Uterus (tissue), 4 donors: ENCODE results near the gene ADAMTS12. TPM values are rescaled to one million over a fixed set of nuclear protein-coding genes. Genes with fewer than 3 reads are reported as not detected.

ENCODE experiments used
- DNase-seq, 2 donors: peaks; one replicate each; pipeline ENCODE4 v3.0.0-alpha.2; 2019 to 2020
- H3K27ac ChIP-seq, 2 donors: fragments of 200-600 bp; sonication (generic); 1 replicate in 1 of 2; 2 replicates in 1 of 2; pipeline ENCODE4 v1.5.1; 2016 to 2018
- H3K27me3 ChIP-seq, 2 donors: fragments of 200-600 bp; sonication (generic); one replicate each; pipeline ENCODE4 v1.5.1; 2018 to 2019; ENCODE audit warnings: control low read depth in 1 of 2
- H3K36me3 ChIP-seq, 2 donors: fragments of 200-600 bp; sonication (generic); one replicate each; pipeline ENCODE4 v1.5.1; 2019; ENCODE audit warnings: control low read depth in 1 of 2
- H3K4me1 ChIP-seq, 2 donors: fragments of 200-600 bp; sonication (generic); one replicate each; pipeline ENCODE4 v1.5.1; 2018 to 2019; ENCODE audit warnings: control low read depth in 1 of 2
- H3K4me3 ChIP-seq, 2 donors: fragments of 200-600 bp; sonication (generic); 1 replicate in 1 of 2; 2 replicates in 1 of 2; pipeline ENCODE4 v1.5.1; 2018 to 2019; ENCODE audit warnings: mild to moderate bottlenecking in 1 of 2
- H3K9me3 ChIP-seq, 2 donors: fragments of 200-600 bp; sonication (generic); one replicate each; pipeline ENCODE4 v1.5.1; 2019; ENCODE audit warnings: control low read depth in 1 of 2
- CTCF ChIP-seq, 4 experiments: fragments of 200-600 bp in 2 of 4; fragments of 450-650 bp in 2 of 4; sonication (generic) in 2 of 4; IDR thresholded peaks; one replicate each; pipeline ENCODE4 v1.5.1; 2016 to 2019; ENCODE audit warnings: antibody characterized with exemption in 4 of 4, mild to moderate bottlenecking in 2 of 4, moderate library complexity in 1 of 4
- POLR2A ChIP-seq, 2 donors: fragments of 450-650 bp; IDR thresholded peaks; one replicate each; pipeline ENCODE4 v1.6.1; 2016; ENCODE audit warnings: antibody characterized with exemption in 2 of 2, mild to moderate bottlenecking in 1 of 2, moderate library complexity in 1 of 2
- intact Hi-C: fragments of 100-400 bp; cut with DNase I; formaldehyde crosslinking; loops from one replicate; pipeline ENCODE4 v1.15.1; 2023; ENCODE audit warnings: low total_unique reads
- total RNA-seq, 4 donors: library from RNA; depleted of rRNA in 3 of 4; stranded (reverse); fragments of >200 nt in 3 of 4; gene quantifications; one replicate each; pipeline versions ENCODE4 v1.1.0 to v1.2.4, GENCODE V29; 2014 to 2023
- donor health status: DM: yes; HTN: yes; CAD: no.

ADAMTS12 gene
- total RNA-seq, 4 donors from 2014 or later = 0.51 to 37.5 (median 15.6) TPM

- no peak for TF ChIP-seq CTCF (IDR thresholded peaks at IDR 0.05)
- TF ChIP-seq POLR2A (IDR thresholded peaks at IDR 0.05) = no peak
- intact Hi-C loops = no loop called here
- H3K9me3 ChIP-seq = no peaks in the 10 kb centered on the region
- DNase-seq = no peak
- H3K4me1 ChIP-seq = no peaks in the 10 kb centered on the region
- no peaks in the 10 kb centered on the region for H3K27me3 ChIP-seq
- H3K27ac ChIP-seq = no peak overlapping the region
- H3K4me3 ChIP-seq = no peak overlapping the region
- H3K36me3 ChIP-seq = no peaks in the 10 kb centered on the region
Observed at GRCh38 chr5:33538201-33538600, 353.6 kb downstream of the ADAMTS12 start.

- Histone ChIP-seq H3K4me1 (no peaks in the 10 kb centered on the region), H3K36me3 (no peaks in the 10 kb centered on the region), H3K9me3 (no peaks in the 10 kb centered on the region), H3K27me3 (no peaks in the 10 kb centered on the region), H3K27ac (no peak overlapping the region), H3K4me3 (no peak overlapping the region)
- no peak for DNase-seq
- TF ChIP-seq POLR2A (IDR thresholded peaks at IDR 0.05) (no peak), CTCF (IDR thresholded peaks at IDR 0.05) (no peak)
- intact Hi-C loops = no loop called here
Observed at GRCh38 chr5:33537240-33537639, 354.6 kb downstream of the ADAMTS12 start.

GRCh38 chr5:33536802-33537201 lies 355.0 kb downstream of the ADAMTS12 start:
- Histone ChIP-seq H3K27me3 (no peaks in the 10 kb centered on the region), H3K4me3 (no peak overlapping the region), H3K27ac (no peak overlapping the region), H3K36me3 (no peaks in the 10 kb centered on the region), H3K4me1 (no peaks in the 10 kb centered on the region), H3K9me3 (no peaks in the 10 kb centered on the region)
- TF ChIP-seq POLR2A (IDR thresholded peaks at IDR 0.05) = no peak
- no peak for TF ChIP-seq CTCF (IDR thresholded peaks at IDR 0.05)
- intact Hi-C loops = no loop called here
- DNase-seq = no peak

- H3K36me3 ChIP-seq = no peaks in the 10 kb centered on the region
- H3K9me3 ChIP-seq = no peaks in the 10 kb centered on the region
- H3K4me1 ChIP-seq = no peaks in the 10 kb centered on the region
- TF ChIP-seq CTCF (IDR thresholded peaks at IDR 0.05) (no peak), POLR2A (IDR thresholded peaks at IDR 0.05) (no peak)
- intact Hi-C loops = no loop called here
- H3K27ac ChIP-seq = no peak overlapping the region
- DNase-seq = no peak
- H3K4me3 ChIP-seq = no peak overlapping the region
- no peaks in the 10 kb centered on the region for H3K27me3 ChIP-seq
Observed at GRCh38 chr5:33531824-33532223, 360.0 kb downstream of the ADAMTS12 start.

GRCh38 chr5:33531037-33531298 lies 360.8 kb downstream of the ADAMTS12 start:
- Histone ChIP-seq H3K36me3 (no peaks in the 10 kb centered on the region), H3K27ac (no peak overlapping the region), H3K4me3 (no peak overlapping the region), H3K27me3 (no peaks in the 10 kb centered on the region), H3K4me1 (no peaks in the 10 kb centered on the region), H3K9me3 (no peaks in the 10 kb centered on the region)
- TF ChIP-seq POLR2A (IDR thresholded peaks at IDR 0.05) (no peak), CTCF (IDR thresholded peaks at IDR 0.05) (no peak)
- no peak for DNase-seq
- intact Hi-C loops = no loop called here
